GM12878 (cell line): ENCODE measurements around the gene MSL3. TPM values are rescaled to one million over a fixed set of nuclear protein-coding genes. Genes with fewer than 3 reads are reported as not detected.

Source experiments
- ATAC-seq: fragments of 200-7000 bp; cut with Tn5 transposase; 3 replicates; pipeline ENCODE4 v1.9.1; 2020; ENCODE audit warnings: mild to moderate bottlenecking, moderate library complexity
- BruUV-seq: library from RNA; stranded (reverse); fragments of 400-500 nt; replicated peaks from 2 replicates; lab custom pipeline; 2021; lab: Mats Ljungman, UMichigan
- CTCF ChIA-PET: fragments of 300-600 bp; sonication (Branson Sonifier 250); formaldehyde crosslinking; extraction: SDS; loops from one replicate; lab custom pipeline; 2021; ENCODE audit warnings: inconsistent platforms; lab: Yijun Ruan, JAX
- POLR2A ChIA-PET: fragments of 350-600 bp; formaldehyde crosslinking; extraction: SDS; loops from one replicate; lab custom pipeline; 2021; ENCODE audit warnings: inconsistent platforms; lab: Charles Lee
- RAD21 ChIA-PET: fragments of 300-600 bp; sonication (Branson Sonifier 250); formaldehyde crosslinking; loops from one replicate; lab custom pipeline; 2023; ENCODE audit warnings: antibody characterized with exemption; ENCODE audit not compliant: unreplicated experiment; lab: Charles Lee
- SMC1A ChIA-PET: fragments of 300-600 bp; sonication (Branson Sonifier 250); formaldehyde crosslinking; loops from one replicate; lab custom pipeline; 2023; ENCODE audit not compliant: unreplicated experiment, uncharacterized antibody; lab: Charles Lee
- DNase-seq: peaks from one replicate; pipeline ENCODE4 v3.0.0-alpha.2; 2011; ENCODE audit warnings: low read depth, low spot score
- FAIRE-seq: peaks from 3 replicates; lab custom pipeline; 2011; peaks lifted over from hg19 to GRCh38; lab: Jason Lieb, UNC
- H2AFZ ChIP-seq: 2 replicates; pipeline ENCODE4 v1.6.0; 2011; ENCODE audit warnings: low read depth, low read length, control low read depth; ENCODE audit not compliant: control insufficient read depth
- H3K27ac ChIP-seq: 2 replicates; pipeline ENCODE4 v1.5.1; 2011; ENCODE audit warnings: control low read depth; ENCODE audit not compliant: control insufficient read depth, insufficient read depth
- H3K27me3 ChIP-seq, 2 experiments: replicated peaks in 1 of 2; 2 replicates each; pipeline versions ENCODE4 v1.6.0 to v1.6.1; 2011; ENCODE audit warnings: low read length in 1 of 2; ENCODE audit not compliant: control insufficient read depth in 2 of 2, insufficient read depth in 2 of 2
- H3K36me3 ChIP-seq, 2 experiments: 2 replicates each; pipeline ENCODE4 v1.5.1; 2011; ENCODE audit warnings: low read length in 1 of 2; ENCODE audit not compliant: control insufficient read depth in 2 of 2, insufficient read depth in 2 of 2
- H3K4me1 ChIP-seq: 2 replicates; pipeline ENCODE4 v1.6.1; 2011; ENCODE audit warnings: mild to moderate bottlenecking, low read length, moderate library complexity, mixed read lengths; ENCODE audit not compliant: control insufficient read depth, insufficient read depth
- H3K4me2 ChIP-seq: 2 replicates; pipeline ENCODE4 v1.6.0; 2011; ENCODE audit warnings: control low read depth; ENCODE audit not compliant: control insufficient read depth, insufficient read depth
- H3K4me3 ChIP-seq: fragments of 200-600 bp; sonication (generic); 2 replicates; pipeline ENCODE4 v1.5.1; 2016
- H3K79me2 ChIP-seq: 2 replicates; pipeline ENCODE4 v1.6.0; 2011; ENCODE audit warnings: low read length; ENCODE audit not compliant: control insufficient read depth, insufficient read depth
- H3K9ac ChIP-seq: 2 replicates; pipeline ENCODE4 v1.8.0; 2011; ENCODE audit warnings: low read length, control low read depth, mixed read lengths; ENCODE audit not compliant: control insufficient read depth, insufficient read depth
- H3K9me3 ChIP-seq: replicated peaks from 3 replicates; pipeline ENCODE4 v1.5.1; 2011; ENCODE audit warnings: mild to moderate bottlenecking, low read length; ENCODE audit not compliant: control insufficient read depth, insufficient read depth
- H4K20me1 ChIP-seq: 2 replicates; pipeline ENCODE4 v1.6.0; 2011; ENCODE audit not compliant: control insufficient read depth, insufficient read depth
- BACH1 ChIP-seq: fragments of 450-650 bp; IDR thresholded peaks from 2 replicates; pipeline ENCODE4 v1.6.1; 2017; ENCODE audit warnings: mild to moderate bottlenecking, borderline replicate concordance
- BHLHE40 ChIP-seq, 2 experiments: fragments of 450-650 bp in 1 of 2; IDR thresholded peaks; 2 replicates each; pipeline ENCODE4 v1.6.1; 2011 to 2017; ENCODE audit warnings: low read depth in 2 of 2, borderline replicate concordance in 1 of 2, improper control_type of control experiment in 1 of 2, low read length in 1 of 2, mild to moderate bottlenecking in 1 of 2
- IKZF1 ChIP-seq: fragments of 450-650 bp; conservative IDR thresholded peaks from 2 replicates; pipeline ENCODE4 v1.6.1; 2017; ENCODE audit warnings: antibody characterized with exemption, mild to moderate bottlenecking
- KAT2A ChIP-seq: conservative IDR thresholded peaks from 2 replicates; pipeline ENCODE4 v1.6.1; 2011; ENCODE audit warnings: low read depth, low read length; ENCODE audit not compliant: control insufficient read depth
- MEF2B ChIP-seq: fragments of 450-650 bp; IDR thresholded peaks from 2 replicates; pipeline ENCODE4 v1.6.1; 2018; ENCODE audit warnings: mild to moderate bottlenecking, moderate library complexity; ENCODE audit not compliant: partially characterized antibody, poor library complexity, severe bottlenecking
- NFIC ChIP-seq: IDR thresholded peaks from 2 replicates; pipeline ENCODE4 v1.6.1; 2012; ENCODE audit warnings: low read depth, mild to moderate bottlenecking, inconsistent platforms, low read length, moderate library complexity
- NFXL1 ChIP-seq: fragments of 450-650 bp; IDR thresholded peaks from 2 replicates; pipeline ENCODE4 v1.6.1; 2017; ENCODE audit warnings: antibody characterized with exemption, mild to moderate bottlenecking, borderline replicate concordance
- PAX5 ChIP-seq: IDR thresholded peaks from 2 replicates; pipeline ENCODE4 v1.6.1; 2011; ENCODE audit warnings: low read depth, low read length, borderline replicate concordance
- RAD21 ChIP-seq: IDR thresholded peaks from 2 replicates; pipeline ENCODE4 v1.6.1; 2011; ENCODE audit warnings: mild to moderate bottlenecking, low read depth, low read length, moderate library complexity; ENCODE audit not compliant: insufficient read depth
- SMC3 ChIP-seq: IDR thresholded peaks from 2 replicates; pipeline ENCODE4 v1.6.1; 2011; ENCODE audit warnings: low read length, improper control_type of control experiment, borderline replicate concordance
- TBL1XR1 ChIP-seq: IDR thresholded peaks from 2 replicates; pipeline ENCODE4 v1.6.1; 2012; ENCODE audit warnings: low read depth, low read length, improper control_type of control experiment
- WGBS: methylation state at CpG from one replicate; pipeline ENCODE4 v1.1.6; 2016; ENCODE audit warnings: low lambda C conversion rate; ENCODE audit not compliant: insufficient replicate concordance, insufficient coverage; ENCODE audit errors: missing lambda C conversion rate; 5-methylcytosine and 5-hydroxymethylcytosine counted together
- in situ Hi-C: fragments of 300-500 bp; cut with MboI; formaldehyde crosslinking; loops from 9 replicates; pipeline ENCODE4 v1.14.3; 2018; ENCODE audit warnings: mixed read lengths
- intact Hi-C: fragments of 100-400 bp; cut with micrococcal nuclease; formaldehyde crosslinking; loops from one replicate; pipeline ENCODE4 v1.14.2; 2022; ENCODE audit not compliant: unreplicated experiment
- polyA plus RNA-seq, 11 experiments: library from polyadenylated mRNA; depleted of rRNA in 4 of 11; unstranded in 6 of 11; stranded (reverse) in 5 of 11; fragments of >200 nt; fragmentation: Nextera tagmentation in 4 of 11; fragmentation: Illumina TruSeq in 1 of 11; extraction: Ambion mirVana in 4 of 11; extraction: Trizol in 1 of 11; gene quantifications; 1 replicate in 1 of 11; 2 replicates in 10 of 11; pipeline versions ENCODE4 v1.2.1 to v1.2.3, GENCODE V29; 2011 to 2016; ENCODE audit warnings: inconsistent platforms in 2 of 11, missing spikeins in 2 of 11, low read depth in 1 of 11
- total RNA-seq, 4 experiments: library from RNA; depleted of rRNA in 3 of 4; stranded (reverse); fragments of >200 nt in 3 of 4; fragmentation: Illumina TruSeq in 1 of 4; extraction: Trizol in 1 of 4; gene quantifications; 2 replicates each; pipeline versions ENCODE4 v1.2.1 to v1.2.3, GENCODE V29; 2013 to 2021
- TF ChIP-seq, protein P1 (sequence below): fragments of 450-650 bp; IDR thresholded peaks from 2 replicates; pipeline ENCODE4 v1.6.1; 2016; ENCODE audit warnings: mild to moderate bottlenecking
- TF ChIP-seq, protein P2 (sequence below), 3 experiments: IDR thresholded peaks in 2 of 3; conservative IDR thresholded peaks in 1 of 3; 2 replicates each; pipeline ENCODE4 v1.5.1; 2011; ENCODE audit warnings: low read depth in 3 of 3, low read length in 3 of 3, mild to moderate bottlenecking in 3 of 3, control low read depth in 2 of 3, moderate library complexity in 2 of 3, inconsistent platforms in 1 of 3, mixed read lengths in 1 of 3; ENCODE audit not compliant: control insufficient read depth in 2 of 3, insufficient read depth in 1 of 3; ENCODE audit errors: extremely low read depth in 1 of 3
- TF ChIP-seq, protein P3 (sequence below): fragments of 450-650 bp; IDR thresholded peaks from 2 replicates; pipeline ENCODE4 v1.6.1; 2017; ENCODE audit warnings: borderline replicate concordance
- TF ChIP-seq, protein P4 (sequence below): fragments of 450-650 bp; IDR thresholded peaks from 2 replicates; pipeline ENCODE4 v1.6.1; 2018; ENCODE audit warnings: borderline replicate concordance, mild to moderate bottlenecking; ENCODE audit not compliant: partially characterized antibody

The MSL3 gene
- total and polyA plus RNA-seq, 10 of the 15 experiments (the other 5 are each of a cell fraction or from before 2014, with no cell fraction given): 28.4 to 438 (median 40.7) TPM

DNA sequence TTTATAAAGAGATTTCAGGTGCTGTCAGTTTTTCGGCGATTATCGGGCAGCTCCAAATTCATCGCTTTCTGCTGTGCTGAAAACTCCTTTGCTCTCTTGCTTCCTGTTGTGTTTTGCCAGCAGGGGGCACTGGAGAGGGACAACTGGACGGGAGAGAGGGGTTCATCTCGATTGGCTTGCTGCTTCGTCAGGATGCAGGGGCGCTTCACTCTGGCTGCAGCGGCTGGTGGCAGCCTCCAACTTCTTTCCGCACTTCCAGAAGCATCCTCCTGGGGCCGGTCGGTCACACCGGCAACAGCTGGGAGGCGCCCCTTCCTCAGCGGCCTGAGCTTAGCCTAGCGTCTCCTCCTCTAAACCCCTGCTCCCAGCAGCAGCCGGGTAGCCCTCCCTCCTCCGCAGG, 29.5 kb downstream of the MSL3 start:
- H3K36me3 ChIP-seq: no peaks in the 10 kb centered on the region; a peak in 1 of 4 replicates
- H3K27me3 ChIP-seq: no peaks in the 10 kb centered on the region
- no peak for DNase-seq
- no peak for FAIRE-seq
- H2AFZ ChIP-seq: no peak overlapping the region; the same call in 1 of the 2 replicates
- TF ChIP-seq, protein P1, sequence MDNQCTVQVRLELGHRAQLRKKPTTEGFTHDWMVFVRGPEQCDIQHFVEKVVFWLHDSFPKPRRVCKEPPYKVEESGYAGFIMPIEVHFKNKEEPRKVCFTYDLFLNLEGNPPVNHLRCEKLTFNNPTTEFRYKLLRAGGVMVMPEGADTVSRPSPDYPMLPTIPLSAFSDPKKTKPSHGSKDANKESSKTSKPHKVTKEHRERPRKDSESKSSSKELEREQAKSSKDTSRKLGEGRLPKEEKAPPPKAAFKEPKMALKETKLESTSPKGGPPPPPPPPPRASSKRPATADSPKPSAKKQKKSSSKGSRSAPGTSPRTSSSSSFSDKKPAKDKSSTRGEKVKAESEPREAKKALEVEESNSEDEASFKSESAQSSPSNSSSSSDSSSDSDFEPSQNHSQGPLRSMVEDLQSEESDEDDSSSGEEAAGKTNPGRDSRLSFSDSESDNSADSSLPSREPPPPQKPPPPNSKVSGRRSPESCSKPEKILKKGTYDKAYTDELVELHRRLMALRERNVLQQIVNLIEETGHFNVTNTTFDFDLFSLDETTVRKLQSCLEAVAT: 0 out of 2 replicates have a peak, but pooled peaks have one; percentile 41
- TF ChIP-seq, protein P2, sequence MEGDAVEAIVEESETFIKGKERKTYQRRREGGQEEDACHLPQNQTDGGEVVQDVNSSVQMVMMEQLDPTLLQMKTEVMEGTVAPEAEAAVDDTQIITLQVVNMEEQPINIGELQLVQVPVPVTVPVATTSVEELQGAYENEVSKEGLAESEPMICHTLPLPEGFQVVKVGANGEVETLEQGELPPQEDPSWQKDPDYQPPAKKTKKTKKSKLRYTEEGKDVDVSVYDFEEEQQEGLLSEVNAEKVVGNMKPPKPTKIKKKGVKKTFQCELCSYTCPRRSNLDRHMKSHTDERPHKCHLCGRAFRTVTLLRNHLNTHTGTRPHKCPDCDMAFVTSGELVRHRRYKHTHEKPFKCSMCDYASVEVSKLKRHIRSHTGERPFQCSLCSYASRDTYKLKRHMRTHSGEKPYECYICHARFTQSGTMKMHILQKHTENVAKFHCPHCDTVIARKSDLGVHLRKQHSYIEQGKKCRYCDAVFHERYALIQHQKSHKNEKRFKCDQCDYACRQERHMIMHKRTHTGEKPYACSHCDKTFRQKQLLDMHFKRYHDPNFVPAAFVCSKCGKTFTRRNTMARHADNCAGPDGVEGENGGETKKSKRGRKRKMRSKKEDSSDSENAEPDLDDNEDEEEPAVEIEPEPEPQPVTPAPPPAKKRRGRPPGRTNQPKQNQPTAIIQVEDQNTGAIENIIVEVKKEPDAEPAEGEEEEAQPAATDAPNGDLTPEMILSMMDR (IDR thresholded peaks at IDR 0.05 in 2 of 3, conservative IDR thresholded peaks at IDR 0.05 in 1 of 3; ENCODE audit: control insufficient read depth in 2 of 3, extremely low read depth in 1 of 3, insufficient read depth in 1 of 3, low read depth in 3 of 3, low read length in 3 of 3): peak; percentile 22 to 60 (median 33); a peak in 5 of 6 replicates
- TF ChIP-seq NFXL1 (no peak), IKZF1 (no peak), RAD21 (peak; percentile 46), BHLHE40 (IDR thresholded peaks at IDR 0.05; ENCODE audit: borderline replicate concordance in 1 of 2, low read depth in 2 of 2, low read length in 1 of 2) (no peak), PAX5 (no peak), BACH1 (no peak), SMC3 (peak; percentile 44; the same call in 1 of the 2 replicates), KAT2A (no peak), TBL1XR1 (no peak), NFIC (no peak), MEF2B (no peak)
- TF ChIP-seq, protein P3, sequence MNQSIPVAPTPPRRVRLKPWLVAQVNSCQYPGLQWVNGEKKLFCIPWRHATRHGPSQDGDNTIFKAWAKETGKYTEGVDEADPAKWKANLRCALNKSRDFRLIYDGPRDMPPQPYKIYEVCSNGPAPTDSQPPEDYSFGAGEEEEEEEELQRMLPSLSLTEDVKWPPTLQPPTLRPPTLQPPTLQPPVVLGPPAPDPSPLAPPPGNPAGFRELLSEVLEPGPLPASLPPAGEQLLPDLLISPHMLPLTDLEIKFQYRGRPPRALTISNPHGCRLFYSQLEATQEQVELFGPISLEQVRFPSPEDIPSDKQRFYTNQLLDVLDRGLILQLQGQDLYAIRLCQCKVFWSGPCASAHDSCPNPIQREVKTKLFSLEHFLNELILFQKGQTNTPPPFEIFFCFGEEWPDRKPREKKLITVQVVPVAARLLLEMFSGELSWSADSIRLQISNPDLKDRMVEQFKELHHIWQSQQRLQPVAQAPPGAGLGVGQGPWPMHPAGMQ: no peak
- TF ChIP-seq, protein P4, sequence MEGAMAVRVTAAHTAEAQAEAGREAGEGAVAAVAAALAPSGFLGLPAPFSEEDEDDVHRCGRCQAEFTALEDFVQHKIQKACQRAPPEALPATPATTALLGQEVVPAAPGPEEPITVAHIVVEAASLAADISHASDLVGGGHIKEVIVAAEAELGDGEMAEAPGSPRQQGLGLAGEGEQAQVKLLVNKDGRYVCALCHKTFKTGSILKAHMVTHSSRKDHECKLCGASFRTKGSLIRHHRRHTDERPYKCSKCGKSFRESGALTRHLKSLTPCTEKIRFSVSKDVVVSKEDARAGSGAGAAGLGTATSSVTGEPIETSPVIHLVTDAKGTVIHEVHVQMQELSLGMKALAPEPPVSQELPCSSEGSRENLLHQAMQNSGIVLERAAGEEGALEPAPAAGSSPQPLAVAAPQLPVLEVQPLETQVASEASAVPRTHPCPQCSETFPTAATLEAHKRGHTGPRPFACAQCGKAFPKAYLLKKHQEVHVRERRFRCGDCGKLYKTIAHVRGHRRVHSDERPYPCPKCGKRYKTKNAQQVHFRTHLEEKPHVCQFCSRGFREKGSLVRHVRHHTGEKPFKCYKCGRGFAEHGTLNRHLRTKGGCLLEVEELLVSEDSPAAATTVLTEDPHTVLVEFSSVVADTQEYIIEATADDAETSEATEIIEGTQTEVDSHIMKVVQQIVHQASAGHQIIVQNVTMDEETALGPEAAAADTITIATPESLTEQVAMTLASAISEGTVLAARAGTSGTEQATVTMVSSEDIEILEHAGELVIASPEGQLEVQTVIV: no peak
- ChIA-PET RAD21 (interaction anchor here (0.7 to 14.8 kb wide), 2 partner anchors 12 to 19 kb away, joined by 3 to 428 read pairs; no protein-coding TSS in a partner anchor), SMC1A (interaction anchor here (1.0 to 17.6 kb wide), 11 partner anchors 8 to 275 kb away, joined by 3 to 404 read pairs (median 6); no protein-coding TSS in a partner anchor), CTCF (interaction anchor here (0.8 to 9.1 kb wide), 15 partner anchors 8 to 256 kb away, joined by 3 to 226 read pairs (median 4); no protein-coding TSS in a partner anchor), POLR2A (interaction anchor here (0.7 to 12.3 kb wide), 4 partner anchors 7 to 740 kb away, joined by 3 to 207 read pairs (median 4); no protein-coding TSS in a partner anchor)
- H3K4me2 ChIP-seq: no peak overlapping the region
- no TSS peak for BruUV-seq
- in situ Hi-C loops: loop anchor here (25.0 kb wide), 1 partner anchor 1600 kb away; no protein-coding TSS in a partner anchor
- no peak overlapping the region for H3K4me3 ChIP-seq
- peaks cover 20% of the 10 kb centered on the region for H3K4me1 ChIP-seq
- H3K9me3 ChIP-seq: no peaks in the 10 kb centered on the region; the same call in 1 of the 3 replicates
- no peak overlapping the region for H3K27ac ChIP-seq
- 32% methylated on average over 18 of the region's 18 CpGs for WGBS
- intact Hi-C loops: no loop called here
- no peak overlapping the region for H3K9ac ChIP-seq
- no peaks in the 10 kb centered on the region for H4K20me1 ChIP-seq
- ATAC-seq: no peak
- no peaks in the 10 kb centered on the region for H3K79me2 ChIP-seq
